ENCODE measurements around the gene WDR7.

The WDR7 gene

DNA sequence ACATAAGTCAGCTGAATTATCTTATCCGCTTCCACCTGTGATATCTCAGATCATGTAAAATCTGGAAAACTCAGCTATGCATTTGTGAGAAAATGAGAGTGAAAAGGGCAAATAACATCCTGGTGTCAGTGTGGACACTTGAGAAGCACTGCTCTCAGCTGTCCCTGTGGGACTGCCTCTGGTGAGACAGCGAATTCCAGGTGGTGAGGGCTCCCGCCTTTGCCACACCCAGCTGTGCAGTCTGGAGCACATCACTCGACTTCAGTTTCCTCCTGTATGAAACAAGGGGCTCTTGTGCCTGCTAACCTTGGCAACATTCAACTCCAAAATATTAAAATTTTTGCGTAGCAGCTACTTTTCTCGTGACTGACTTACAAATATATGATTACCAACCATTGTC, 300.9 kb downstream of the WDR7 start:
- TF ChIP-seq, protein P1, sequence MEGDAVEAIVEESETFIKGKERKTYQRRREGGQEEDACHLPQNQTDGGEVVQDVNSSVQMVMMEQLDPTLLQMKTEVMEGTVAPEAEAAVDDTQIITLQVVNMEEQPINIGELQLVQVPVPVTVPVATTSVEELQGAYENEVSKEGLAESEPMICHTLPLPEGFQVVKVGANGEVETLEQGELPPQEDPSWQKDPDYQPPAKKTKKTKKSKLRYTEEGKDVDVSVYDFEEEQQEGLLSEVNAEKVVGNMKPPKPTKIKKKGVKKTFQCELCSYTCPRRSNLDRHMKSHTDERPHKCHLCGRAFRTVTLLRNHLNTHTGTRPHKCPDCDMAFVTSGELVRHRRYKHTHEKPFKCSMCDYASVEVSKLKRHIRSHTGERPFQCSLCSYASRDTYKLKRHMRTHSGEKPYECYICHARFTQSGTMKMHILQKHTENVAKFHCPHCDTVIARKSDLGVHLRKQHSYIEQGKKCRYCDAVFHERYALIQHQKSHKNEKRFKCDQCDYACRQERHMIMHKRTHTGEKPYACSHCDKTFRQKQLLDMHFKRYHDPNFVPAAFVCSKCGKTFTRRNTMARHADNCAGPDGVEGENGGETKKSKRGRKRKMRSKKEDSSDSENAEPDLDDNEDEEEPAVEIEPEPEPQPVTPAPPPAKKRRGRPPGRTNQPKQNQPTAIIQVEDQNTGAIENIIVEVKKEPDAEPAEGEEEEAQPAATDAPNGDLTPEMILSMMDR (IDR thresholded peaks at IDR 0.05; ENCODE audit: insufficient read depth, missing control alignments), result no peak
- no peak for DNase-seq (ENCODE audit: insufficient read length, low spot score)
- no peak for FAIRE-seq

DNA sequence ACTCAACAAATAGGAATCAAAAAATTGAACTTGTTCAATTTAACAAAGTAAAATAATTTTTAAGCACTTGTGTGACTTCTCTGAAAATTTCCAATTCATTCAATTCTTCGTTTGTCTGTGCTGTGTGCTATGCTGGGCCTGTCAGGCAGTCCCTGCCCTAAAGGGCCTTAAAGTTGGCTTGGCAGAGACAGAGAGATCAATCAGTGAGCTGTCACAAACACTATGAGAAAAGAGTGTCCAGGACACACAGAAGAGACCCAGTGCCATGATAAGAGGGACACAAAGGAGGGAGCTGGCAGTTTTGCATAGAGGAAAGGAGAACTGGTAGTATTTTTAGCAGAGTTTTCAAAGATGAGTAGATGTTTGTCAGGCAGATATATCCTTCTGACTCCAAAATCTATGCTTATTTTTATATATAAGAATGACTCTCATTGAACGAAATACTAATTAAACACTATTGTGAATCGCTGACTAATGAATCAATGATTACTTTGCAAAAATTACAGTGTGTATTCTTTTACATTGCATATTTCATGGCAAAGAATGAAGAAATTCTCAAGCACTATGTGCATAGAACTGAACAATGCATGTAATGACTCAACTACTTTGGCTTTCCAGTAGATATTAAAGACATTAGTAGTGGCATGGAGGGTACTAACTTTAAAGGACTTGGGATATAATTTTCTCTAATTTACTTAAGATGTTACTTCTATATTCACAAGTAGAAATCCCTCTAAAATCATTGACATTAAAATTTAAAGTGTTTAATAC, 302.5 kb downstream of the WDR7 start:
- FAIRE-seq (no peak), DNase-seq (ENCODE audit: insufficient read length, low spot score) (no peak)
- TF ChIP-seq, protein P1 (IDR thresholded peaks at IDR 0.05; ENCODE audit: insufficient read depth, missing control alignments), result no peak

DNA sequence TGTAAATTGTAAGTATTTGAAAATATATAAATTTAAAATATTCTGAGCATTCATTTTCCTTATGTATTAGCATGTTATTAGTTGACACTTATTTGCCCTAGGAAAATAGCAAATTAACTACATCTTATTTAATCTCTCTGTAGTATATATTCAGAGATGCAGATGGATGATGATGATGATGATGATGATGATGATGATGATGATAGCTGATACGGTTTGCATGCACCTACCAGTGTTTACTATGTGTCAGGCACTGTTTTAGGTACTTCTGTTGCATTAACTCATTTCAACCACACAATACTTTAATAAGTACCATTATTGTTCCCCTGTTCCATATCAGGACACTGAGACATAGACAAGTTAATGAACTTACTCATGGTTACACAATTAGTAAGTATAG, 304.3 kb downstream of the WDR7 start:
- DNase-seq (ENCODE audit: insufficient read length, low spot score) (no peak), FAIRE-seq (no peak)
- TF ChIP-seq, protein P1 (IDR thresholded peaks at IDR 0.05; ENCODE audit: insufficient read depth, missing control alignments), result no peak

DNA sequence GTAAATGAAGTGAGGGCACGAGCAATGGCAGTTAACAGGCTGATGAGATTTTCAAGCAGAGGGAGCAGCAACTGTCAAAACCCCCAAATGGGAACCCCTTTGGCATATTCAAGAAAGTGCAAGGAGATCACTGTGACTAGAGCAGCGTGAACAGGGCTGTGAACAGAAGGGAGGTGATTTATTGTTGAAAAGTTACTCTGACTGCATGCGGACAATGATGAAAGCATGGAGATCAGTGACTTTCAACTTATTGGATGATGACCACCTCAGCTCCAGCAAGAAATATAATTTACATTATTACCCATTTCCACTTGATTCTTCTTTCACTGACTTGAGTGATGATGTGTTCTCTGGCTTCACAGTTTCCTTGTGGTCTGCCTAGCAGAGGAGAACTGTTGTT, 308.0 kb downstream of the WDR7 start:
- no peak for DNase-seq (ENCODE audit: insufficient read length, low spot score)
- FAIRE-seq, result no peak
- TF ChIP-seq, protein P1 (IDR thresholded peaks at IDR 0.05; ENCODE audit: insufficient read depth, missing control alignments), result no peak

DNA sequence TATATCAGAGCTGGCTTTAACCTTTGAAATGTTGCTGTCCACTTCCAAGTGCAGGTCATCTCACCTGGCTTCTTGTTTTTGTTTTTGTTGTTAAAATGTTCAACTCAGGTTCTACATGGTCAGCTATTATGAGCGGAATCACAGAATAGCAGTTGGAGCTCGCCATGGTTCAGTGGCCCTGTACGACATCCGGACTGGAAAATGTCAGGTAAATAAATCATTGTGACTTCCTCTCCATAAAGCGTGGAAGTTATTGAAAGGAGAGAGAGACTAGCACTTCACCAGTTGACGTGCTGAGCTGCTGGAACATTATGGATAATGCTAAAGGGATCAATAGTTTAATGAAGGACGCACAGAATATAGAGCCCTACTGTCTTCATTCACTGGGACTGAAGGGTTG, 311.2 kb downstream of the WDR7 start:
- no peak for FAIRE-seq
- DNase-seq (ENCODE audit: insufficient read length, low spot score), result no peak
- TF ChIP-seq, protein P1 (IDR thresholded peaks at IDR 0.05; ENCODE audit: insufficient read depth, missing control alignments), result no peak

DNA sequence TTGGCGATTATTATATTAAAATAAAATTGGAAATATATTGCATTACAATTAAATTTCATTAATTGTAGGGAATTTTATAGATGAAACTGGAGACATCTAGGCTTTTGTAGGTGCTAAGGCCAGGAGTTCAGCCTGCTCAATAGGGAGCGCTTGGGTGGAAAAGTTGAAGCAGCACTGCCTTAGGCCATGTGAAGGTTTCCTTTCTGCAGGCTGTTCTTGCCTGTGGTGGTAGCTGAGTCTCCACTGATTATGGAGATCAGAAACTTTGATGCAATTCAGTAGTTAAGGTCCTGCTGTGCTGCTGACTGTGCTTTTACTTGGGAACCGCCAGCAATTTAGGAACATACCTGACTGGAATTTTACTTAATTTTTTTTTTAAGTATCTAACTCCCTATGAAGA, 315.9 kb downstream of the WDR7 start:
- no peak for FAIRE-seq
- TF ChIP-seq, protein P1 (IDR thresholded peaks at IDR 0.05; ENCODE audit: insufficient read depth, missing control alignments), result no peak
- no peak for DNase-seq (ENCODE audit: insufficient read length, low spot score)

DNA sequence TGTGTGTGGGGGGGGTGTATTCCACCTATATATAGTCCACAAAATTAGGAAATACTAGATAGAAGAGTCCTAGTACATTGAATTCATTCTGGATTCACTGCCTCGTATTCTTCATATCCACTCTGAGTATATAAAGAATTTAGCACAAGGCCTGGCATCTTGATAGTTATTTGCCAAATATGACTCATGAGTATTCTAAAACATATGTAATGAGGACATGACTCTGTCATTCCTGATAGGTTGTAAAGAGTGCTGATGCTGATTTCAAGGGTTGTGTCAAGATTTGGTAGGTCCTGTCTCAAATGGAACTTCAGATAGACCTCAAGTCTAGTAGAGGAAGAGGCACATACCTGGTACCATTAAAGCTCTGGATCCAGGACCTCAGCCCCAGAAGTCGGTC, 322.3 kb downstream of the WDR7 start:
- TF ChIP-seq, protein P1 (IDR thresholded peaks at IDR 0.05; ENCODE audit: insufficient read depth, missing control alignments), result no peak
- no peak for FAIRE-seq
- DNase-seq (ENCODE audit: insufficient read length, low spot score), result no peak

All from D721Med (cell line).